HepG2 (cell line): ENCODE results near the gene ABT1. TPM values are rescaled to one million over a fixed set of nuclear protein-coding genes. Genes with fewer than 3 reads are reported as not detected.
A peak's percentile ranks its signal among the peaks of the same experiment; 100 is the strongest.

Experiments
- ATAC-seq: fragments of 200-7000 bp; cut with Tn5 transposase; 3 replicates; pipeline ENCODE4 v1.9.1; 2020; ENCODE audit warnings: mild to moderate bottlenecking, moderate library complexity
- BruUV-seq: library from RNA; stranded (reverse); fragments of 400-500 nt; replicated peaks from 2 replicates; lab custom pipeline; 2021; lab: Mats Ljungman, UMichigan
- CTCF ChIA-PET: fragments of 300-600 bp; formaldehyde crosslinking; extraction: SDS; loops from one replicate; lab custom pipeline; 2021; ENCODE audit warnings: low total read pairs, inconsistent platforms, low intra/inter-chr PET ratio; lab: Yijun Ruan, JAX
- POLR2A ChIA-PET: fragments of 350-600 bp; sonication (Branson Sonifier 250); formaldehyde crosslinking; loops from one replicate; lab custom pipeline; 2020; ENCODE audit warnings: antibody characterized with exemption, inconsistent platforms; lab: Yijun Ruan, JAX
- DNase-seq: peaks from one replicate; pipeline ENCODE4 v3.0.0-alpha.2; 2015; ENCODE audit warnings: low spot score
- FAIRE-seq: peaks from 3 replicates; lab custom pipeline; 2011; peaks lifted over from hg19 to GRCh38; lab: Jason Lieb, UNC
- H2AFZ ChIP-seq: one replicate; pipeline ENCODE4 v1.6.1; 2011; ENCODE audit warnings: low read length, inconsistent platforms
- H3K27ac ChIP-seq: fragments of 300-600 bp; 3 replicates; pipeline ENCODE4 v1.8.0; 2011; ENCODE audit warnings: mixed run types, mild to moderate bottlenecking, mixed read lengths, low read length, inconsistent platforms; ENCODE audit not compliant: insufficient read depth; ENCODE audit errors: extremely low read length
- H3K27me3 ChIP-seq, 2 experiments: fragments of 200-600 bp in 1 of 2; 2 replicates in 1 of 2; 3 replicates in 1 of 2; pipeline versions ENCODE4 v1.6.0 to v1.8.0; 2011; ENCODE audit warnings: low read length in 2 of 2, mild to moderate bottlenecking in 2 of 2, moderate library complexity in 2 of 2, inconsistent platforms in 1 of 2; ENCODE audit not compliant: insufficient read depth in 2 of 2, control insufficient read depth in 1 of 2
- H3K36me3 ChIP-seq, 2 experiments: fragments of 200-600 bp in 1 of 2; replicated peaks in 1 of 2; 2 replicates in 1 of 2; 3 replicates in 1 of 2; pipeline versions ENCODE4 v1.5.1 to v1.8.0; 2011; ENCODE audit warnings: low read length in 2 of 2, inconsistent platforms in 1 of 2; ENCODE audit not compliant: insufficient read depth in 2 of 2, control insufficient read depth in 1 of 2
- H3K4me1 ChIP-seq: 2 replicates; pipeline ENCODE4 v1.5.1; 2012; ENCODE audit warnings: low read length, inconsistent platforms; ENCODE audit not compliant: insufficient read depth
- H3K4me2 ChIP-seq: 2 replicates; pipeline ENCODE4 v1.6.0; 2011; ENCODE audit warnings: low read depth, low read length, inconsistent platforms
- H3K4me3 ChIP-seq, 3 experiments: fragments of 200-600 bp in 1 of 3; sonication (generic), shearing (Covaris generic) in 1 of 3; replicated peaks in 1 of 3; 2 replicates each; pipeline ENCODE4 v1.5.1; 2011 to 2016; ENCODE audit warnings: low read length in 3 of 3, inconsistent platforms in 2 of 3, low read depth in 2 of 3, mild to moderate bottlenecking in 2 of 3, control low read depth in 1 of 3, mixed read lengths in 1 of 3; ENCODE audit not compliant: insufficient read depth in 1 of 3
- H3K79me2 ChIP-seq: one replicate; pipeline ENCODE4 v1.6.1; 2011; ENCODE audit warnings: low read length, inconsistent platforms; ENCODE audit not compliant: insufficient read depth
- H3K9ac ChIP-seq: 2 replicates; pipeline ENCODE4 v1.6.0; 2011; ENCODE audit warnings: mild to moderate bottlenecking, low read depth, low read length, inconsistent platforms; ENCODE audit not compliant: insufficient read depth
- H3K9me3 ChIP-seq: 2 replicates; pipeline ENCODE4 v1.5.1; 2012; ENCODE audit warnings: mild to moderate bottlenecking, low read length
- H4K20me1 ChIP-seq: 2 replicates; pipeline ENCODE4 v1.6.0; 2011; ENCODE audit warnings: inconsistent platforms, mild to moderate bottlenecking, low read length, moderate library complexity; ENCODE audit not compliant: insufficient read depth
- AHR ChIP-seq: IDR thresholded peaks from 2 replicates; pipeline ENCODE4 v1.6.1; 2018; ENCODE audit warnings: missing genetic modification reagents, missing compliant biosample characterization
- ATF7-NPFF ChIP-seq: sonication (generic); formaldehyde crosslinking; IDR thresholded peaks from 2 replicates; pipeline ENCODE4 v1.8.1; 2023; ENCODE audit warnings: mild to moderate bottlenecking, low read depth, missing genetic modification reagents, moderate library complexity
- BHLHE40 ChIP-seq: IDR thresholded peaks from 2 replicates; pipeline ENCODE4 v1.6.1; 2011; ENCODE audit warnings: low read length, improper control_type of control experiment
- CC2D1A ChIP-seq: sonication (generic); formaldehyde crosslinking; IDR thresholded peaks from 2 replicates; pipeline ENCODE4 v1.8.1; 2023; ENCODE audit warnings: mild to moderate bottlenecking, missing genetic modification reagents
- FLYWCH1 ChIP-seq: sonication (generic); formaldehyde crosslinking; IDR thresholded peaks from 2 replicates; pipeline ENCODE4 v1.8.1; 2023; ENCODE audit warnings: mild to moderate bottlenecking, missing genetic modification reagents
- HDAC2 ChIP-seq: sonication (generic); formaldehyde crosslinking; IDR thresholded peaks from 2 replicates; pipeline ENCODE4 v1.4.0; 2020; ENCODE audit warnings: missing genetic modification reagents
- HNRNPUL1 ChIP-seq: fragments of 200-400 bp; formaldehyde crosslinking; IDR thresholded peaks from 2 replicates; pipeline ENCODE4 v1.6.1; 2017; ENCODE audit warnings: low read depth, mild to moderate bottlenecking, low read length, moderate library complexity
- KLF12 ChIP-seq: sonication (generic); formaldehyde crosslinking; IDR thresholded peaks from 2 replicates; pipeline ENCODE4 v1.4.0; 2020; ENCODE audit warnings: missing genetic modification reagents, borderline replicate concordance
- NR2F1 ChIP-seq, 2 experiments: fragments of 450-650 bp in 1 of 2; formaldehyde crosslinking in 1 of 2; IDR thresholded peaks; 2 replicates each; pipeline versions ENCODE4 v1.5.0 to v1.6.1; 2016 to 2020; ENCODE audit warnings: mild to moderate bottlenecking in 1 of 2, missing compliant biosample characterization in 1 of 2, missing genetic modification reagents in 1 of 2, moderate library complexity in 1 of 2
- ONECUT2 ChIP-seq: sonication (generic); formaldehyde crosslinking; IDR thresholded peaks from 2 replicates; pipeline ENCODE4 v1.4.0; 2020; ENCODE audit warnings: missing genetic modification reagents
- RFX3 ChIP-seq: IDR thresholded peaks from 2 replicates; pipeline ENCODE4 v1.6.1; 2016; ENCODE audit warnings: missing biosample characterization, missing genetic modification reagents
- SATB2 ChIP-seq: sonication (generic); formaldehyde crosslinking; IDR thresholded peaks from 2 replicates; pipeline ENCODE4 v1.5.0; 2020; ENCODE audit warnings: missing genetic modification reagents
- SIX1 ChIP-seq: sonication (generic); formaldehyde crosslinking; IDR thresholded peaks from 2 replicates; pipeline ENCODE4 v1.4.0; 2020; ENCODE audit warnings: missing genetic modification reagents, borderline replicate concordance
- SMARCE1 ChIP-seq: fragments of 450-650 bp; IDR thresholded peaks from 2 replicates; pipeline ENCODE4 v1.6.1; 2017; ENCODE audit warnings: borderline replicate concordance
- SMYD3 ChIP-seq: sonication (generic); formaldehyde crosslinking; IDR thresholded peaks from 2 replicates; pipeline ENCODE4 v1.8.1; 2023; ENCODE audit warnings: mild to moderate bottlenecking, missing genetic modification reagents
- ZBTB34 ChIP-seq: sonication (generic); formaldehyde crosslinking; IDR thresholded peaks from 2 replicates; pipeline ENCODE4 v1.8.0; 2022; ENCODE audit warnings: mild to moderate bottlenecking, missing genetic modification reagents
- ZKSCAN5 ChIP-seq: sonication (generic); formaldehyde crosslinking; IDR thresholded peaks from 2 replicates; pipeline ENCODE4 v1.5.1; 2020; ENCODE audit warnings: mild to moderate bottlenecking, missing genetic modification reagents
- ZNF280D ChIP-seq: sonication (generic); formaldehyde crosslinking; IDR thresholded peaks from 2 replicates; pipeline ENCODE4 v1.5.1; 2020; ENCODE audit warnings: mild to moderate bottlenecking, missing genetic modification reagents
- ZNF317 ChIP-seq: sonication (generic); formaldehyde crosslinking; IDR thresholded peaks from 2 replicates; pipeline ENCODE4 v1.5.0; 2020; ENCODE audit warnings: mild to moderate bottlenecking, missing genetic modification reagents
- ZNF354B ChIP-seq: sonication (generic); formaldehyde crosslinking; IDR thresholded peaks from 2 replicates; pipeline ENCODE4 v1.8.0; 2022; ENCODE audit warnings: mild to moderate bottlenecking, missing genetic modification reagents
- ZNF605 ChIP-seq: sonication (generic); formaldehyde crosslinking; IDR thresholded peaks from 2 replicates; pipeline ENCODE4 v1.8.0; 2022; ENCODE audit warnings: mild to moderate bottlenecking, missing genetic modification reagents
- WGBS: methylation state at CpG from one replicate; pipeline ENCODE4 v1.1.6; 2017; ENCODE audit warnings: low lambda C conversion rate; 5-methylcytosine and 5-hydroxymethylcytosine counted together
- in situ Hi-C: cut with HindIII; loops from 2 replicates; pipeline ENCODE4 v1.10.0; 2017; ENCODE audit warnings: low pct_unique_long_range_greater_than_20kb; ENCODE audit not compliant: extremely low pct_ligation_motif_present
- intact Hi-C: fragments of 100-400 bp; cut with micrococcal nuclease; formaldehyde crosslinking; loops from one replicate; pipeline ENCODE4 v1.10.0; 2022; ENCODE audit not compliant: unreplicated experiment
- polyA plus RNA-seq, 8 experiments: library from polyadenylated mRNA; depleted of rRNA in 3 of 8; stranded (reverse) in 7 of 8; unstranded in 1 of 8; fragments of >200 nt; fragmentation: Illumina TruSeq in 4 of 8; extraction: Trizol in 4 of 8; gene quantifications; 2 replicates each; pipeline versions ENCODE4 v1.2.1 to v1.2.3, GENCODE V29; 2011 to 2016; ENCODE audit warnings: low read depth in 4 of 8, missing spikeins in 1 of 8, mixed read lengths in 1 of 8; ENCODE audit not compliant: insufficient read depth in 1 of 8
- total RNA-seq, 5 experiments: library from RNA; depleted of rRNA; stranded (reverse); fragments of >200 nt; fragmentation: Illumina TruSeq; extraction: Trizol; gene quantifications; 2 replicates each; pipeline ENCODE4 v1.2.3, GENCODE V29; 2016; ENCODE audit warnings: low read depth in 1 of 5

The ABT1 gene
- total and polyA plus RNA-seq, 2 of the 13 experiments (the other 11 are each of a cell fraction or from before 2014, with no cell fraction given) = 38.4 TPM

GRCh38 chr6:26552640-26553188 is 44.0 kb upstream of the ABT1 start (continued):
- peak; percentile 11; the same call in 1 of the 2 replicates for TF ChIP-seq ZNF280D (CRISPR knock-in tag)

- peak overlapping the region; percentile 89 for H3K4me2 ChIP-seq
- FAIRE-seq (no peak), DNase-seq (peak; percentile 78), ATAC-seq (peak; percentile 26)
- WGBS = under 1% methylated on average over 13 of the region's 13 CpGs
- H3K9ac ChIP-seq = peak overlapping the region; percentile 70
- H3K27me3 ChIP-seq = no peaks in the 10 kb centered on the region; a peak in 1 of 5 replicates
- POLR2A ChIA-PET = interaction anchor here (1.3 to 5.7 kb wide), 3 partner anchors 16 to 222 kb away, joined by 4 to 68 read pairs (median 8); partner anchors contain the start of gene HMGN4
- H4K20me1 ChIP-seq = no peaks in the 10 kb centered on the region
- no peaks in the 10 kb centered on the region for H3K9me3 ChIP-seq
- peak overlapping the region; percentile 89 for H2AFZ ChIP-seq
- in situ Hi-C loops (loop anchor here (5.0 kb wide), 1 partner anchor 221 kb away; no protein-coding TSS in a partner anchor), intact Hi-C loops (loop anchor here (1.0 to 10.0 kb wide), 3 partner anchors 16 to 922 kb away; partner anchors contain the start of gene ZNF184)
- peaks cover 51% of the 10 kb centered on the region for H3K4me1 ChIP-seq
- no peaks in the 10 kb centered on the region for H3K36me3 ChIP-seq
- H3K4me3 ChIP-seq = peak overlapping the region; percentile 77 to 81 (median 80)
- no TSS peak for BruUV-seq
- H3K27ac ChIP-seq = peak overlapping the region; percentile 39
- H3K79me2 ChIP-seq = no peaks in the 10 kb centered on the region
- CTCF ChIA-PET = no interaction called here
- TF ChIP-seq SMARCE1 (no peak), NR2F1 (CRISPR knock-in tag; IDR thresholded peaks at IDR 0.05) (peak; percentile 10 to 73; a peak in 2 of 4 replicates), HDAC2 (CRISPR knock-in tag) (0 out of 2 replicates have a peak, but pooled peaks have one; percentile 33), SIX1 (CRISPR knock-in tag) (no peak), KLF12 (CRISPR knock-in tag) (no peak), ZKSCAN5 (CRISPR knock-in tag) (no peak), ZBTB34 (CRISPR knock-in tag) (peak; percentile 48; the same call in 1 of the 2 replicates), ONECUT2 (CRISPR knock-in tag) (peak; percentile 43; the same call in 1 of the 2 replicates), RFX3 (no peak), FLYWCH1 (CRISPR knock-in tag) (no peak), BHLHE40 (no peak), ATF7-NPFF (CRISPR knock-in tag) (no peak), ZNF605 (CRISPR knock-in tag) (no peak; the same call in 1 of the 2 replicates), ZNF354B (no peak), AHR (no peak), SMYD3 (CRISPR knock-in tag) (peak; percentile 27; the same call in 1 of the 2 replicates), HNRNPUL1 (no peak), ZNF317 (CRISPR knock-in tag) (no peak), CC2D1A (no peak), SATB2 (CRISPR knock-in tag) (no peak)
These were observed 43.5 kb upstream of the ABT1 start for GRCh38 chr6:26553264-26553634.
